DND-41 (cell line): ENCODE data around the gene FHDC1.

Experiments
- ATAC-seq: fragments of 200-7000 bp; cut with Tn5 transposase; 3 replicates; pipeline ENCODE4 v1.9.1; 2021; ENCODE audit warnings: low read depth; ENCODE audit not compliant: insufficient read depth
- DNase-seq: peaks from one replicate; pipeline ENCODE4 v3.0.0-alpha.2; 2020
- H2AFZ ChIP-seq: 2 replicates; pipeline ENCODE4 v1.6.0; 2012; ENCODE audit warnings: low read depth, low read length
- H3K27ac ChIP-seq: 2 replicates; pipeline ENCODE4 v1.5.1; 2012; ENCODE audit warnings: low read length, inconsistent platforms
- H3K27me3 ChIP-seq: fragments of 200-600 bp; sonication (generic); 2 replicates; pipeline ENCODE4 v1.6.0; 2012; ENCODE audit warnings: low read length, mild to moderate bottlenecking, inconsistent platforms; ENCODE audit not compliant: insufficient read depth, poor library complexity
- H3K36me3 ChIP-seq: 2 replicates; pipeline ENCODE4 v1.5.1; 2012; ENCODE audit warnings: low read length, inconsistent platforms; ENCODE audit not compliant: insufficient read depth
- H3K4me1 ChIP-seq: 2 replicates; pipeline ENCODE4 v1.5.1; 2012; ENCODE audit warnings: mild to moderate bottlenecking, low read length; ENCODE audit not compliant: insufficient read depth
- H3K4me2 ChIP-seq: 2 replicates; pipeline ENCODE4 v1.6.0; 2012; ENCODE audit warnings: mild to moderate bottlenecking, moderate library complexity, low read length, inconsistent platforms; ENCODE audit not compliant: insufficient read depth
- H3K4me3 ChIP-seq, 2 experiments: fragments of 200-600 bp in 1 of 2; shearing (Covaris generic) in 1 of 2; 2 replicates each; pipeline ENCODE4 v1.5.1; 2012 to 2016; ENCODE audit warnings: inconsistent platforms in 2 of 2, low read length in 2 of 2, mild to moderate bottlenecking in 2 of 2, low read depth in 1 of 2, moderate library complexity in 1 of 2
- H3K79me2 ChIP-seq: 2 replicates; pipeline ENCODE4 v1.6.0; 2012; ENCODE audit warnings: low read length, inconsistent platforms; ENCODE audit not compliant: insufficient read depth
- H3K9ac ChIP-seq: 2 replicates; pipeline ENCODE4 v1.6.0; 2012; ENCODE audit warnings: low read depth, mild to moderate bottlenecking, inconsistent platforms, low read length, moderate library complexity
- H3K9me3 ChIP-seq: 2 replicates; pipeline ENCODE4 v1.5.1; 2012; ENCODE audit warnings: low read length, moderate library complexity, mild to moderate bottlenecking, inconsistent platforms; ENCODE audit not compliant: insufficient read depth, severe bottlenecking
- H4K20me1 ChIP-seq: 2 replicates; pipeline ENCODE4 v1.6.0; 2012; ENCODE audit warnings: low read length; ENCODE audit not compliant: insufficient read depth
- CTCF ChIP-seq: IDR thresholded peaks from 2 replicates; pipeline ENCODE4 v1.5.1; 2012; ENCODE audit warnings: borderline replicate concordance, low read length, moderate library complexity, mild to moderate bottlenecking; ENCODE audit not compliant: poor library complexity, severe bottlenecking; ENCODE audit errors: extremely low read depth
- EZH2 ChIP-seq: IDR thresholded peaks from 3 replicates; pipeline ENCODE4 v1.6.1; 2012; ENCODE audit warnings: borderline replicate concordance, low read depth, mild to moderate bottlenecking, moderate library complexity, low read length, inconsistent platforms; ENCODE audit not compliant: severe bottlenecking

Gene FHDC1

GRCh38 chr4:153026591-153027346 is 90.6 kb downstream of the FHDC1 start:
- no peak for TF ChIP-seq CTCF
- no peak for TF ChIP-seq EZH2
- no peak overlapping the region for H3K4me2 ChIP-seq
- no peaks in the 10 kb centered on the region for H3K79me2 ChIP-seq
- ATAC-seq (no peak), DNase-seq (no peak)
- H2AFZ ChIP-seq: no peak overlapping the region
- no peak overlapping the region for H3K4me3 ChIP-seq
- no peaks in the 10 kb centered on the region for H3K4me1 ChIP-seq
- no peaks in the 10 kb centered on the region for H3K36me3 ChIP-seq
- peaks cover 11% of the 10 kb centered on the region for H3K9me3 ChIP-seq
- no peak overlapping the region for H3K27ac ChIP-seq
- no peak overlapping the region for H3K9ac ChIP-seq
- H3K27me3 ChIP-seq: no peaks in the 10 kb centered on the region
- no peaks in the 10 kb centered on the region for H4K20me1 ChIP-seq

- H3K9me3 ChIP-seq: peaks cover 11% of the 10 kb centered on the region
- no peak overlapping the region for H3K9ac ChIP-seq
- ATAC-seq: no peak
- DNase-seq: no peak
- no peaks in the 10 kb centered on the region for H3K4me1 ChIP-seq
- H3K27ac ChIP-seq: no peak overlapping the region
- H3K4me2 ChIP-seq: no peak overlapping the region
- H2AFZ ChIP-seq: no peak overlapping the region
- no peaks in the 10 kb centered on the region for H4K20me1 ChIP-seq
- TF ChIP-seq CTCF (no peak), EZH2 (no peak)
- no peaks in the 10 kb centered on the region for H3K79me2 ChIP-seq
- no peaks in the 10 kb centered on the region for H3K27me3 ChIP-seq
- H3K36me3 ChIP-seq: no peaks in the 10 kb centered on the region
- H3K4me3 ChIP-seq: no peak overlapping the region
Measured at GRCh38 chr4:153027866-153028265, 91.7 kb downstream of the FHDC1 start.

GRCh38 chr4:153028535-153028934 is 92.4 kb downstream of the FHDC1 start:
- ATAC-seq: no peak
- H3K9me3 ChIP-seq: peaks cover 11% of the 10 kb centered on the region
- no peaks in the 10 kb centered on the region for H3K36me3 ChIP-seq
- H3K79me2 ChIP-seq: no peaks in the 10 kb centered on the region
- no peak overlapping the region for H2AFZ ChIP-seq
- no peaks in the 10 kb centered on the region for H3K4me1 ChIP-seq
- H3K27ac ChIP-seq: no peak overlapping the region
- H3K9ac ChIP-seq: no peak overlapping the region
- H3K4me3 ChIP-seq: no peak overlapping the region
- no peaks in the 10 kb centered on the region for H3K27me3 ChIP-seq
- H4K20me1 ChIP-seq: no peaks in the 10 kb centered on the region
- no peak overlapping the region for H3K4me2 ChIP-seq
- TF ChIP-seq EZH2: no peak
- TF ChIP-seq CTCF: no peak
- DNase-seq: no peak
